Body of pancreas (tissue), 4 donors: Measurements from ENCODE around the gene FBXW8.

Source experiments
- POLR2A ChIP-seq, 3 donors: fragments of 450-650 bp; IDR thresholded peaks; one replicate each; pipeline ENCODE4 v1.6.1; 2016; ENCODE audit warnings: antibody characterized with exemption in 3 of 3, mild to moderate bottlenecking in 2 of 3
- TF ChIP-seq, protein P1 (sequence below), 7 experiments: fragments of 450-650 bp in 4 of 7; fragments of 200-600 bp in 3 of 7; sonication (generic) in 3 of 7; IDR thresholded peaks; one replicate each; pipeline ENCODE4 v1.5.1; 2016 to 2019; ENCODE audit warnings: antibody characterized with exemption in 7 of 7

DNA sequence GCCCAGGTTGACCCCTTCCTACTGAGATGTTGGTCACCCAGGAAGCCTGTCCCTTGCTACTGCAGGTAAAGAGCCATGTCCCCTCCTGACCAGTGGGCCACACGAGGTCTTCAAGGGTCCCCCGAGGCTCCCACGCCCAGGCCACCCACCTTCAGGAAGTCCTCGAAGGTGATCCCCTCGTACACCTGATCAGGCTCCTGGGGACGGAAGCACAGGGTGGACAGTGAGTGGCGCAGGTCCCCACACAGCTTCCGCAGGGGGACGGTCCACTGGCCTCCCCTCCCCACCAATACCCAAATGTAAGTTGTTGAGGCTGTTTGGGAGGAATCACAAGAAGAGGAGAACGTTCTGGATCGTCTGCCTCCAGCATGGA, 131.0 kb downstream of the FBXW8 start:
- TF ChIP-seq, protein P1, sequence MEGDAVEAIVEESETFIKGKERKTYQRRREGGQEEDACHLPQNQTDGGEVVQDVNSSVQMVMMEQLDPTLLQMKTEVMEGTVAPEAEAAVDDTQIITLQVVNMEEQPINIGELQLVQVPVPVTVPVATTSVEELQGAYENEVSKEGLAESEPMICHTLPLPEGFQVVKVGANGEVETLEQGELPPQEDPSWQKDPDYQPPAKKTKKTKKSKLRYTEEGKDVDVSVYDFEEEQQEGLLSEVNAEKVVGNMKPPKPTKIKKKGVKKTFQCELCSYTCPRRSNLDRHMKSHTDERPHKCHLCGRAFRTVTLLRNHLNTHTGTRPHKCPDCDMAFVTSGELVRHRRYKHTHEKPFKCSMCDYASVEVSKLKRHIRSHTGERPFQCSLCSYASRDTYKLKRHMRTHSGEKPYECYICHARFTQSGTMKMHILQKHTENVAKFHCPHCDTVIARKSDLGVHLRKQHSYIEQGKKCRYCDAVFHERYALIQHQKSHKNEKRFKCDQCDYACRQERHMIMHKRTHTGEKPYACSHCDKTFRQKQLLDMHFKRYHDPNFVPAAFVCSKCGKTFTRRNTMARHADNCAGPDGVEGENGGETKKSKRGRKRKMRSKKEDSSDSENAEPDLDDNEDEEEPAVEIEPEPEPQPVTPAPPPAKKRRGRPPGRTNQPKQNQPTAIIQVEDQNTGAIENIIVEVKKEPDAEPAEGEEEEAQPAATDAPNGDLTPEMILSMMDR (IDR thresholded peaks at IDR 0.05) = no peak
- TF ChIP-seq POLR2A (IDR thresholded peaks at IDR 0.05) = no peak
